GM10266 (cell line): ENCODE results near the gene WLS.

ENCODE experiments used
- DNase-seq: peaks from one replicate; pipeline ENCODE4 v3.0.0; 2012; ENCODE audit errors: extremely low spot score
- CTCF ChIP-seq: IDR thresholded peaks from 2 replicates; pipeline ENCODE4 v1.5.1; 2012; ENCODE audit warnings: mild to moderate bottlenecking, low read depth; ENCODE audit not compliant: control insufficient read depth, insufficient read depth; ENCODE audit errors: missing control alignments

Gene WLS

GRCh38 chr1:68234094-68234493 is 1.8 kb upstream of the WLS start:
- TF ChIP-seq CTCF: no peak
- DNase-seq: no peak

DNA sequence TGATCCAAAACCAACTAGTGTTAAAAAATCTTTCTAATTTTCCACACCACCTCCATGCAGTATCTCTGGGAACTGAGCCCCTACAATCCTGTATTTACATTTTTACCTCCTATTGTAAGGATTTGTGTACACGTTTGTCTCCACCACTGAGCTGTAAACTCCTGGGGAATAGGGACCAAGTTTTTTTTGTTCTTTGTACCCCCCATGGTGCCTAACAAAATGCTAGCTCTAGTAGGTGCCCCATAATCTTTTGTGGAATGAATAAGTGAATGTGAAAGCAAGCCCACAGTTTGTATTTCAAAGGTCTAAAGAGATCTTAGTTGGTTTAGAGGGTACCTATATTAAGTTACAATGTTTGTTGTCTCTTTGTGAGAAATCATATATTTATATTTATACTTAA is 879 bp upstream of the WLS start:
- no peak for DNase-seq
- no peak for TF ChIP-seq CTCF

- no peak for DNase-seq
- TF ChIP-seq CTCF: no peak
These were observed 565 bp downstream of the WLS start for GRCh38 chr1:68231627-68232288.

DNA sequence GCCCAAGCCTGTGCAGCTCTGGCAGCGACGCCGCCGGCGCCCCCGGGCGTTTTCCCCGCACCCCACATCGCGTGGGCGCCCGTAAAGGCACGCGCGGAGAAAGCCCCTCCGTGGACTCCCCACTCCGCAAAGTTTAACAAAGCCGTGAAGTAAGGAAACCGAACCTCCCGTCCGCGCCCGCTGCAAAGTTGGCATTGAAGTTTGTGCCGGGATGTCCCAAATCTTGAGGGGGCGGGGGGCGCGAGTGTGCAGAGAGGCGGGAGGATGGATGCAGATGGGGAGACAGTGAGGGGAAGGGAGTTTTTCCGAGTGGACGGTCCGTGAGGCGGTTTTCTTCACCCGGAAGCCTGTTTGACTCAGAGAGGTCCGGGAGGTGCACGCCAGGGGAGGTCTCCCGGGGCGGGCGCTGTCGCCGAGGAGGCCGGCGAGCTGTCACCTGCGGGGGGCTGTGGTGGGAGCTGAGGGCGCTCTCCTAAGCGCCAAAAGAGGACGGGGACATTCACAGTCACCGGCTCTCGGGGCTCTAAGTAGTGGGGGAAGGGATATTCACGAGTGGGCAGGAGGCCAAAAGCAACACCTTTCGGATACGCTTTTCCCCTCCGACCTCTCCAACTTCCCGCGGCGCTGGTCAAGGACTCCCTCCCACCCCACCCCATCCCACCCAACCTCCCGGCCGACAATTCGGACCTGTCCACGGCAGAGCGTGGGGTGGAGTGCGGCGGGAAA is 1.3 kb downstream of the WLS start:
- no peak for TF ChIP-seq CTCF
- DNase-seq: no peak

- TF ChIP-seq CTCF: no peak
- DNase-seq: no peak
These were observed 1.9 kb downstream of the WLS start for GRCh38 chr1:68230484-68230802.

GRCh38 chr1:68229650-68230483 is 2.5 kb downstream of the WLS start:
- TF ChIP-seq CTCF: no peak
- DNase-seq: no peak
